ENCODE measurements around the gene IGF1R. TPM values are rescaled to one million over a fixed set of nuclear protein-coding genes. Genes with fewer than 3 reads are reported as not detected.

The IGF1R gene
- total RNA-seq, 4 donors from 2014 or later = 49.4 to 239 (median 109) TPM

DNA sequence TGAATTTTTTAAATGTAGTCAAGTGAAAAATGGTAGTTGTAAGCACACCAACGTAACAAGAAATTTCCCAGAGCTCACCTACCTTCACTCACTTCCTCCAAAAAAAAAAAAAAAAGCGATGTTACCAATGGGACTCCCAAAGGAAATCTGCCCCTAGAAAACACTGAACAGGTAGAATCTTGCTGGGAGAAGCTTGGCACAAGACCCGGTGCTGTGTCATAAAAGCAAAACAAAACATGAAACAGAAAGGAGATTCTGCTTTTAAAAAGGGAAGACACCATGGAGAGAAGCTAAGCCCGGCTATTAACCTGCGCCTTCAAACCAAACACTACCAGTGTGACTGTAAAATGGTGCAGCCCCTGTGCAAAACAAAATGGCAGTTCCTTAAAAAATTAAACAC is 318.8 kb downstream of the IGF1R start:
- Histone ChIP-seq H3K36me3 (peaks cover 0 to 4% (median under 1%) of the 10 kb centered on the region in 4 donors), H3K27me3 (no peaks in the 10 kb centered on the region), H3K4me3 (no peak overlapping the region), H3K4me1 (peaks cover 0 to 4% (median 0%) of the 10 kb centered on the region in 4 donors), H3K9me3 (no peaks in the 10 kb centered on the region), H3K27ac (no peak overlapping the region)
- intact Hi-C loops (cut with DNase I; ENCODE audit: low total_unique reads) = no loop called here
- in situ Hi-C loops (cut with MboI; ENCODE audit: low pct_ligation_motif_present in 1 of 4, low pct_unique_long_range_greater_than_20kb in 1 of 4, low sequenced_read_pairs in 3 of 4) = no loop called here
- no peak for DNase-seq
- 56 to 62% methylated on average over 5 of the region's 5 CpGs for WGBS, 2 donors (ENCODE audit: low coverage in 1 of 2)
- TF ChIP-seq, protein P1, sequence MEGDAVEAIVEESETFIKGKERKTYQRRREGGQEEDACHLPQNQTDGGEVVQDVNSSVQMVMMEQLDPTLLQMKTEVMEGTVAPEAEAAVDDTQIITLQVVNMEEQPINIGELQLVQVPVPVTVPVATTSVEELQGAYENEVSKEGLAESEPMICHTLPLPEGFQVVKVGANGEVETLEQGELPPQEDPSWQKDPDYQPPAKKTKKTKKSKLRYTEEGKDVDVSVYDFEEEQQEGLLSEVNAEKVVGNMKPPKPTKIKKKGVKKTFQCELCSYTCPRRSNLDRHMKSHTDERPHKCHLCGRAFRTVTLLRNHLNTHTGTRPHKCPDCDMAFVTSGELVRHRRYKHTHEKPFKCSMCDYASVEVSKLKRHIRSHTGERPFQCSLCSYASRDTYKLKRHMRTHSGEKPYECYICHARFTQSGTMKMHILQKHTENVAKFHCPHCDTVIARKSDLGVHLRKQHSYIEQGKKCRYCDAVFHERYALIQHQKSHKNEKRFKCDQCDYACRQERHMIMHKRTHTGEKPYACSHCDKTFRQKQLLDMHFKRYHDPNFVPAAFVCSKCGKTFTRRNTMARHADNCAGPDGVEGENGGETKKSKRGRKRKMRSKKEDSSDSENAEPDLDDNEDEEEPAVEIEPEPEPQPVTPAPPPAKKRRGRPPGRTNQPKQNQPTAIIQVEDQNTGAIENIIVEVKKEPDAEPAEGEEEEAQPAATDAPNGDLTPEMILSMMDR (IDR thresholded peaks at IDR 0.05) = no peak
- no peak for TF ChIP-seq POLR2A (IDR thresholded peaks at IDR 0.05)
- TF ChIP-seq EP300 (IDR thresholded peaks at IDR 0.05; ENCODE audit: low read depth) = no peak
- TF ChIP-seq POLR2AphosphoS5 (IDR thresholded peaks at IDR 0.05) = no peak

DNA sequence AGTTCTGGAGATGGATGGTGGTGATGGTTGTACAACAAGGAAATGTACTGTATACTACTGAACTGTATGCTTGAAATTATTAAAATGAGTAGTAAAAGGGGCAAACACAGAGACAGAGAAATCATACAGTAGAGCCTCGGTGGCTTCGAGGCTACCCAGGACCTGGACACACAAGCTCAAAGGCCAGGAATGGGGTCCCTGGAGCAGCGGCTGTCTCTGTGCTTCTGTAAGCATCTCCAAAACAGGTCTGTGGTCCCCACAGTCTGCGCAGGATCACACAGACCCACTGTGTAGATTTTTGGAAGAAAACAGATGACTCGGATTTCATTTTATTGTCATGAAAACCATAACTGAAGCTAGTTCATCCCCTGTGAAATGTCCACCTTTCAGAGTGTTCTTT is 319.6 kb downstream of the IGF1R start:
- Histone ChIP-seq H3K4me3 (no peak overlapping the region), H3K9me3 (no peaks in the 10 kb centered on the region), H3K4me1 (peaks cover 0 to 4% (median 0%) of the 10 kb centered on the region in 4 donors), H3K36me3 (no peaks in the 10 kb centered on the region), H3K27ac (no peak overlapping the region), H3K27me3 (no peaks in the 10 kb centered on the region)
- in situ Hi-C loops (cut with MboI; ENCODE audit: low pct_ligation_motif_present in 1 of 4, low pct_unique_long_range_greater_than_20kb in 1 of 4, low sequenced_read_pairs in 3 of 4) (no loop called here), intact Hi-C loops (cut with DNase I; ENCODE audit: low total_unique reads) (no loop called here)
- no peak for DNase-seq
- WGBS, 2 donors (ENCODE audit: low coverage in 1 of 2) = 89 to 90% methylated on average over 5 of the region's 5 CpGs
- no peak for TF ChIP-seq POLR2AphosphoS5 (IDR thresholded peaks at IDR 0.05)
- TF ChIP-seq EP300 (IDR thresholded peaks at IDR 0.05; ENCODE audit: low read depth) = no peak
- TF ChIP-seq, protein P1 (IDR thresholded peaks at IDR 0.05) = no peak

DNA sequence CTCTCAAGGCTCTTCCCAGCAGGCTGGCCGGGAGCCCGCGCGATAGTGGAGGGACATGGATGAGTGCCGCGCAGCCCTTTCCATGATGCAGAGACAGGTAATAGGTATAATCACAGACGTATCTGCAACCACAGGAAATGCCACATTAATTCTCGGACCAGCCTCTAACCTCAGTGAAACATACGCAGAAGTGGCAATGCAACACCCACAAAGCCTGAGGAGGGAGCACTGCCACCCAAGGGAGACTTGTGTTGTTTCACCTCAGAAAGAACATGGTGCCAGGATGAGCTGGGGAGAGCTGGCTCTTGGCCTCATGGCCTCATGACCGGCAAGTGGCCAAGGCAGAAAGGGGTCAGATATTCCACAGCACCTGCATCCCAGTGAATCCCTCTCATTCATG is 320.2 kb downstream of the IGF1R start:
- TF ChIP-seq POLR2AphosphoS5 (IDR thresholded peaks at IDR 0.05) (no peak), POLR2A (IDR thresholded peaks at IDR 0.05) (no peak), EP300 (IDR thresholded peaks at IDR 0.05; ENCODE audit: low read depth) (no peak)
- TF ChIP-seq, protein P1 (IDR thresholded peaks at IDR 0.05) = no peak
- no peak for DNase-seq
- no peaks in the 10 kb centered on the region for H3K27me3 ChIP-seq
- WGBS, 2 donors (ENCODE audit: low coverage in 1 of 2) = 91% methylated on average over 10 of the region's 10 CpGs; no CpG with 5 or more reads in 1 of the 2 donors
- in situ Hi-C loops (cut with MboI; ENCODE audit: low pct_ligation_motif_present in 1 of 4, low pct_unique_long_range_greater_than_20kb in 1 of 4, low sequenced_read_pairs in 3 of 4) (no loop called here), intact Hi-C loops (cut with DNase I; ENCODE audit: low total_unique reads) (no loop called here)
- H3K36me3 ChIP-seq = no peaks in the 10 kb centered on the region
- no peak overlapping the region for H3K4me3 ChIP-seq
- no peaks in the 10 kb centered on the region for H3K9me3 ChIP-seq
- no peak overlapping the region for H3K27ac ChIP-seq
- H3K4me1 ChIP-seq = peaks cover 0 to 4% (median 0%) of the 10 kb centered on the region in 4 donors

DNA sequence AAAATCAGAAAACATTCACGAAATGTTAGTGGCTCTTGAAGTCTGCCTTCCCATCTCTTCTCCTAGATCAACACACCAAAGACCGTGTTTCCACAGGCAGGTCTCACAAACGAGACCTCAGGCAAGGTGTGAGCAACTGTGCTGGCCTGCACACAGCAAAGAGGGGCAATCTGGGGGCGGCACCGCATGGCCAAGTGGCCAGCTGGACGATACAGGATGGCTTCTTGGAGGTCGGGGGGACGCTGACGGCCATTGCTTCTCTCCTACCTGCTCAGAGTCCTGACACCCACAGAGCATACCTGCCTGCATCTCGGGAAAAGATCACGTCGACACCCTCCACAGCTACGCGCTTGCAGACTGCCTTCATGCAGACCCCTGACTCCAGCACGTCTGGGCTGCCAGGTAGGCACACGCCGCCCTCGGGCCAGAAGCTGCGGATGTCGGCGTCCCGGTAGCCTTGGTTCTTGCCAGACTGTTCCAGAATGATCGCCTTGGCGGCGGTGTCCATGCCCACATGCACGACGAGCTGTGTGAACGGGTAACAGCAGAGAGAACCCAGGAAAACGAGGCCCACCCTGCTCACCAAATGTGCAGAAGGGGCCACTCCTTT is 320.9 kb downstream of the IGF1R start:
- no peaks in the 10 kb centered on the region for H3K27me3 ChIP-seq
- DNase-seq = no peak
- H3K4me1 ChIP-seq = peaks cover 0 to 4% (median 0%) of the 10 kb centered on the region in 4 donors
- TF ChIP-seq EP300 (IDR thresholded peaks at IDR 0.05; ENCODE audit: low read depth) (no peak), POLR2A (IDR thresholded peaks at IDR 0.05) (no peak), POLR2AphosphoS5 (IDR thresholded peaks at IDR 0.05) (no peak)
- TF ChIP-seq, protein P1 (IDR thresholded peaks at IDR 0.05) = no peak
- H3K36me3 ChIP-seq = no peaks in the 10 kb centered on the region
- no peak overlapping the region for H3K27ac ChIP-seq
- H3K4me3 ChIP-seq = no peak overlapping the region
- intact Hi-C loops (cut with DNase I; ENCODE audit: low total_unique reads) = no loop called here
- WGBS, 2 donors (ENCODE audit: low coverage in 1 of 2) = 90 to 100% methylated on average over 1 to 29 of the region's 29 CpGs
- H3K9me3 ChIP-seq = no peaks in the 10 kb centered on the region
- in situ Hi-C loops (cut with MboI; ENCODE audit: low pct_ligation_motif_present in 1 of 4, low pct_unique_long_range_greater_than_20kb in 1 of 4, low sequenced_read_pairs in 3 of 4) = no loop called here

Measured in transverse colon (tissue), 4 donors.